HCT116 (cell line): ENCODE data around the gene FIBCD1. TPM values are rescaled to one million over a fixed set of nuclear protein-coding genes. Genes with fewer than 3 reads are reported as not detected.

Experiments used
- ATAC-seq: fragments of 200-7000 bp; cut with Tn5 transposase; 2 replicates; pipeline ENCODE4 v1.9.1; 2020; ENCODE audit warnings: mild to moderate bottlenecking, moderate library complexity
- BruUV-seq: library from RNA; stranded (reverse); fragments of 400-500 nt; replicated peaks from 2 replicates; lab custom pipeline; 2021; lab: Mats Ljungman, UMichigan
- CTCF ChIA-PET: fragments of 300-600 bp; sonication (Branson Sonifier 250); formaldehyde crosslinking; loops from one replicate; lab custom pipeline; 2021; ENCODE audit warnings: antibody characterized with exemption; lab: Charles Lee
- POLR2A ChIA-PET: fragments of 300-600, 350-600 bp; sonication (Branson Sonifier 250); formaldehyde crosslinking; loops from one replicate; lab custom pipeline; 2021; ENCODE audit warnings: antibody characterized with exemption; lab: Charles Lee
- RAD21 ChIA-PET, 2 experiments: fragments of 300-600 bp; sonication (Branson Sonifier 250); formaldehyde crosslinking; loops; one replicate each; lab custom pipeline; 2023; ENCODE audit warnings: low total read pairs in 2 of 2; ENCODE audit not compliant: uncharacterized antibody in 2 of 2, unreplicated experiment in 2 of 2, low non-redundant PET in 1 of 2; lab: Charles Lee
- DNase-seq: peaks from one replicate; pipeline ENCODE4 v3.0.0-alpha.2; 2010; ENCODE audit warnings: low read depth, low spot score
- H2AFZ ChIP-seq: fragments of 200-600 bp; shearing (Covaris generic), sonication (generic); 2 replicates; pipeline ENCODE4 v1.6.1; 2017; ENCODE audit warnings: low read depth, mixed run types, mixed read lengths, antibody characterized with exemption, low read length; ENCODE audit not compliant: poor library complexity, severe bottlenecking
- H3K27ac ChIP-seq: 2 replicates; pipeline ENCODE4 v1.5.1; 2012; ENCODE audit warnings: low read depth, low read length
- H3K27me3 ChIP-seq: fragments of 200-600 bp; sonication (generic); 2 replicates; pipeline ENCODE4 v1.6.1; 2016; ENCODE audit warnings: mixed run types, low read length, mixed read lengths; ENCODE audit not compliant: insufficient read depth
- H3K36me3 ChIP-seq, 2 experiments: fragments of 200-500 bp in 1 of 2; fragments of 200-600 bp in 1 of 2; sonication (Bioruptor generic) in 1 of 2; sonication (generic) in 1 of 2; 2 replicates each; pipeline versions ENCODE4 v1.5.1 to v1.6.1; 2014 to 2016; ENCODE audit warnings: low read length in 2 of 2, inconsistent platforms in 1 of 2, mixed read lengths in 1 of 2, mixed run types in 1 of 2; ENCODE audit not compliant: insufficient read depth in 2 of 2, control insufficient read depth in 1 of 2
- H3K4me1 ChIP-seq, 2 experiments: fragments of 200-600 bp in 1 of 2; sonication (generic) in 1 of 2; 2 replicates each; pipeline versions ENCODE4 v1.5.1 to v1.6.1; 2012 to 2017; ENCODE audit warnings: low read length in 2 of 2, inconsistent platforms in 1 of 2, mild to moderate bottlenecking in 1 of 2, mixed read lengths in 1 of 2, mixed run types in 1 of 2, moderate library complexity in 1 of 2; ENCODE audit not compliant: insufficient read depth in 2 of 2, control insufficient read depth in 1 of 2
- H3K4me2 ChIP-seq: fragments of 200-600 bp; sonication (generic); 2 replicates; pipeline ENCODE4 v1.6.1; 2017; ENCODE audit warnings: mixed run types, low read length, mixed read lengths
- H3K4me3 ChIP-seq, 2 experiments: fragments of 200-600 bp in 1 of 2; sonication (generic) in 1 of 2; replicated peaks in 1 of 2; 2 replicates each; pipeline ENCODE4 v1.5.1; 2011 to 2016; ENCODE audit warnings: low read length in 2 of 2, control low read depth in 1 of 2, low read depth in 1 of 2, mild to moderate bottlenecking in 1 of 2, mixed read lengths in 1 of 2, mixed run types in 1 of 2
- H3K79me2 ChIP-seq: fragments of 200-600 bp; sonication (generic); 2 replicates; pipeline ENCODE4 v1.6.1; 2017; ENCODE audit warnings: mild to moderate bottlenecking, mixed run types, low read length, moderate library complexity, mixed read lengths; ENCODE audit not compliant: insufficient read depth
- H3K9ac ChIP-seq: fragments of 200-600 bp; sonication (generic); 2 replicates; pipeline ENCODE4 v1.6.1; 2016; ENCODE audit warnings: low read length, mixed read lengths
- H3K9me2 ChIP-seq: fragments of 200-600 bp; sonication (generic), shearing (Covaris generic); 2 replicates; pipeline ENCODE4 v1.6.1; 2017; ENCODE audit warnings: mixed run types, mild to moderate bottlenecking, moderate library complexity; ENCODE audit not compliant: insufficient read depth
- H3K9me3 ChIP-seq, 2 experiments: fragments of 200-500 bp in 1 of 2; fragments of 200-600 bp in 1 of 2; sonication (Bioruptor generic) in 1 of 2; sonication (generic) in 1 of 2; 2 replicates each; pipeline ENCODE4 v1.6.1; 2014 to 2017; ENCODE audit warnings: low read length in 2 of 2, mixed read lengths in 2 of 2, inconsistent platforms in 1 of 2, low read depth in 1 of 2, mild to moderate bottlenecking in 1 of 2, mixed run types in 1 of 2, moderate library complexity in 1 of 2; ENCODE audit not compliant: control insufficient read depth in 1 of 2, insufficient read depth in 1 of 2
- H4K20me1 ChIP-seq: fragments of 200-600 bp; sonication (generic), shearing (Covaris generic); 2 replicates; pipeline ENCODE4 v1.6.1; 2017; ENCODE audit warnings: mixed run types, mild to moderate bottlenecking, moderate library complexity; ENCODE audit not compliant: insufficient read depth
- CBX3 ChIP-seq: IDR thresholded peaks from 2 replicates; pipeline ENCODE4 v1.6.1; 2012; ENCODE audit warnings: low read depth
- EGR1 ChIP-seq: IDR thresholded peaks from 2 replicates; pipeline ENCODE4 v1.6.1; 2012; ENCODE audit warnings: low read depth
- ELF1 ChIP-seq: IDR thresholded peaks from 2 replicates; pipeline ENCODE4 v1.6.1; 2012; ENCODE audit warnings: low read depth, borderline replicate concordance
- EZH2 ChIP-seq: fragments of 200-600 bp; sonication (generic); IDR thresholded peaks from 2 replicates; pipeline ENCODE4 v1.6.1; 2017; ENCODE audit warnings: antibody characterized with exemption, mixed run types
- FOSL1 ChIP-seq: IDR thresholded peaks from 2 replicates; pipeline ENCODE4 v1.6.1; 2012; ENCODE audit warnings: low read depth
- JUND ChIP-seq: IDR thresholded peaks from 2 replicates; pipeline ENCODE4 v1.6.1; 2012
- MAX ChIP-seq: IDR thresholded peaks from 2 replicates; pipeline ENCODE4 v1.6.1; 2012
- POLR2A ChIP-seq: IDR thresholded peaks from 2 replicates; pipeline ENCODE4 v1.7.0; 2011; ENCODE audit warnings: borderline replicate concordance; ENCODE audit not compliant: insufficient read depth, insufficient read length; ENCODE audit errors: extremely low read depth
- RAD21 ChIP-seq: IDR thresholded peaks from 2 replicates; pipeline ENCODE4 v1.6.1; 2012; ENCODE audit warnings: low read depth, mild to moderate bottlenecking
- REST ChIP-seq: IDR thresholded peaks from 2 replicates; pipeline ENCODE4 v1.6.1; 2012; ENCODE audit warnings: low read depth
- SIN3A ChIP-seq: IDR thresholded peaks from 2 replicates; pipeline ENCODE4 v1.6.1; 2012; ENCODE audit warnings: low read depth
- SP1 ChIP-seq: IDR thresholded peaks from 2 replicates; pipeline ENCODE4 v1.6.1; 2012; ENCODE audit warnings: low read depth
- SRF ChIP-seq: IDR thresholded peaks from 2 replicates; pipeline ENCODE4 v1.6.1; 2012; ENCODE audit warnings: low read depth
- TCF7L2 ChIP-seq: IDR thresholded peaks from 2 replicates; pipeline ENCODE4 v1.7.0; 2011; ENCODE audit warnings: borderline replicate concordance, inconsistent platforms; ENCODE audit not compliant: insufficient read depth, insufficient read length; ENCODE audit errors: extremely low read depth
- YY1 ChIP-seq: IDR thresholded peaks from 2 replicates; pipeline ENCODE4 v1.6.1; 2011; ENCODE audit warnings: low read length, low read depth, moderate library complexity, mild to moderate bottlenecking; ENCODE audit not compliant: insufficient replicate concordance; ENCODE audit errors: extremely low read depth
- ZFX ChIP-seq: fragments of 450-650 bp; IDR thresholded peaks from 2 replicates; pipeline ENCODE4 v1.6.1; 2017
- ZNF274 ChIP-seq: fragments of 200-500 bp; sonication (Bioruptor generic); IDR thresholded peaks from 2 replicates; pipeline ENCODE4 v1.6.1; 2014; ENCODE audit warnings: mild to moderate bottlenecking, low read depth, low read length, inconsistent platforms
- intact Hi-C: fragments of 100-400 bp; cut with micrococcal nuclease; formaldehyde crosslinking; loops from 2 replicates; pipeline ENCODE4 v1.10.0; 2022
- total RNA-seq: library from RNA; stranded (reverse); gene quantifications from one replicate; pipeline ENCODE4 v1.2.1, GENCODE V29; 2021; ENCODE audit not compliant: unreplicated experiment
- TF ChIP-seq, protein P1 (sequence below), 3 experiments: fragments of 200-600 bp in 1 of 3; sonication (generic) in 1 of 3; IDR thresholded peaks in 2 of 3; conservative IDR thresholded peaks in 1 of 3; 2 replicates each; pipeline ENCODE4 v1.5.1; 2012 to 2017; ENCODE audit warnings: low read depth in 2 of 3, low read length in 2 of 3, antibody characterized with exemption in 1 of 3, borderline replicate concordance in 1 of 3, control low read depth in 1 of 3, mild to moderate bottlenecking in 1 of 3, mixed read lengths in 1 of 3, mixed run types in 1 of 3, moderate library complexity in 1 of 3; ENCODE audit not compliant: insufficient read depth in 1 of 3
- TF ChIP-seq, protein P2 (sequence below): IDR thresholded peaks from 2 replicates; pipeline ENCODE4 v1.6.1; 2011; ENCODE audit warnings: mild to moderate bottlenecking, low read length, moderate library complexity; ENCODE audit not compliant: insufficient replicate concordance; ENCODE audit errors: extremely low read depth

The FIBCD1 gene
- total RNA-seq, 1 experiment from 2014 or later = 26.1 TPM

DNA sequence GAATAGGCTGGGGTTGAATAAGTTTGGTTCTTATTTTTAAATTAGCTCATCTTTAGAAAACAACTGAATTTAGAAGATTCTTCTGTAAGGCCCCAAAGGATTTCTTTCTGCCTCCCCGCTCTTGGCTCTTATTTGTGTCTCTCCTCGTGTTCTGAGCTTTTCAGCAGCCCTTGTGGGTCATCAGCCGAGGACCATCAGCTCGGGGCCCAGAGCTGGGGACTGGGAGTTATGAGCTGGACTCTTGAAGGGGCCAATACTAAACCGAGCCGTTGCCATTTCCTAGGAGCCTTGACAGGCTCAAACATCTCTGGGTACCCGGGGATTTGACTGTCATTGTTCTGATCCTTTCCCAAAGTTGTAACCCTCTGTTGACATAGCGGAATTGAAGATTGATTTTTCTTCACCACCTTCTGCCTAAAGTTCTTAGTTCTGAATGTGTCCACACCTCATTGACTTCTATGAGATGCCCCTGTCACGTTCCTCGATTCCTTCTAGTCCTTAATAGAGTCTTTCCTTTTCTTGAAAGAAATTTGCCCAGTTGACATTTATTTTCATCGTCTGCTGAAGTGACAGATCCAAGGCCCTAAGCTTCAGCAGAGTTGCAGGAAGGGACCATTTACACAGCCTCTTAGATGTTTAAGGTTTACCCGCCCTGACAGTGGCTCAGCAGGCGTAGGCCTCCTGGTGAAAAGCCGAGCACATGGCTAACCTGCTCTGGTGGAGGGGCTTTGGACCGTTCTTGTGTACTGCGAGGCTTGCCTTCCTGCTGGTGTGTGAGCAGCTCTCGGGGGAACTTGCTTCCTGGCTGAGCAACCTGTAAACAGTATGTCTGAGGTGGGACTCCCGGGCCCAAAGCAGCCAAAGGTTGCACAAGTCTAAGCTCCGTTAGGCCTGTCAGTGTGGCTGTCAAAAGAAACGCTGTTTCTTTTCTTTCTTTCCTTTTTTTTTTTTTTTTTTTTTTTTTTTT, 80.0 kb downstream of the FIBCD1 start:
- H3K9ac ChIP-seq = no peak overlapping the region
- ChIA-PET POLR2A (no interaction called here), CTCF (interaction anchor here (0.9 to 1.9 kb wide), 4 partner anchors 7 to 175 kb away, joined by 3 to 11 read pairs (median 3); no protein-coding TSS in a partner anchor), RAD21 (no interaction called here)
- H3K4me3 ChIP-seq = no peak overlapping the region
- H3K9me2 ChIP-seq = no peaks in the 10 kb centered on the region
- no peaks in the 10 kb centered on the region for H4K20me1 ChIP-seq
- DNase-seq = no peak
- no peak overlapping the region for H2AFZ ChIP-seq
- no peaks in the 10 kb centered on the region for H3K27me3 ChIP-seq
- no peak overlapping the region for H3K27ac ChIP-seq
- peaks cover 3 to 17% of the 10 kb centered on the region in 2 experiments for H3K36me3 ChIP-seq
- ATAC-seq = no peak
- H3K4me2 ChIP-seq = no peak overlapping the region; the same call in 1 of the 2 replicates
- no peaks in the 10 kb centered on the region for H3K9me3 ChIP-seq
- no TSS peak for BruUV-seq
- H3K79me2 ChIP-seq = peaks cover 15% of the 10 kb centered on the region; the same call in 1 of the 2 replicates
- intact Hi-C loops = no loop called here
- H3K4me1 ChIP-seq = peaks cover 3 to 23% of the 10 kb centered on the region in 2 experiments; a peak in 3 of 4 replicates
- no peak for TF ChIP-seq POLR2A
- TF ChIP-seq RAD21 = no peak
- TF ChIP-seq SP1 = no peak
- no peak for TF ChIP-seq SRF
- no peak for TF ChIP-seq YY1
- no peak for TF ChIP-seq FOSL1
- no peak for TF ChIP-seq REST
- no peak for TF ChIP-seq EGR1
- no peak for TF ChIP-seq EZH2
- TF ChIP-seq SIN3A = no peak
- TF ChIP-seq, protein P1, sequence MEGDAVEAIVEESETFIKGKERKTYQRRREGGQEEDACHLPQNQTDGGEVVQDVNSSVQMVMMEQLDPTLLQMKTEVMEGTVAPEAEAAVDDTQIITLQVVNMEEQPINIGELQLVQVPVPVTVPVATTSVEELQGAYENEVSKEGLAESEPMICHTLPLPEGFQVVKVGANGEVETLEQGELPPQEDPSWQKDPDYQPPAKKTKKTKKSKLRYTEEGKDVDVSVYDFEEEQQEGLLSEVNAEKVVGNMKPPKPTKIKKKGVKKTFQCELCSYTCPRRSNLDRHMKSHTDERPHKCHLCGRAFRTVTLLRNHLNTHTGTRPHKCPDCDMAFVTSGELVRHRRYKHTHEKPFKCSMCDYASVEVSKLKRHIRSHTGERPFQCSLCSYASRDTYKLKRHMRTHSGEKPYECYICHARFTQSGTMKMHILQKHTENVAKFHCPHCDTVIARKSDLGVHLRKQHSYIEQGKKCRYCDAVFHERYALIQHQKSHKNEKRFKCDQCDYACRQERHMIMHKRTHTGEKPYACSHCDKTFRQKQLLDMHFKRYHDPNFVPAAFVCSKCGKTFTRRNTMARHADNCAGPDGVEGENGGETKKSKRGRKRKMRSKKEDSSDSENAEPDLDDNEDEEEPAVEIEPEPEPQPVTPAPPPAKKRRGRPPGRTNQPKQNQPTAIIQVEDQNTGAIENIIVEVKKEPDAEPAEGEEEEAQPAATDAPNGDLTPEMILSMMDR (IDR thresholded peaks at IDR 0.05 in 2 of 3, conservative IDR thresholded peaks at IDR 0.05 in 1 of 3; ENCODE audit: borderline replicate concordance in 1 of 3, insufficient read depth in 1 of 3, low read depth in 2 of 3, low read length in 2 of 3) = no peak
- TF ChIP-seq, protein P2, sequence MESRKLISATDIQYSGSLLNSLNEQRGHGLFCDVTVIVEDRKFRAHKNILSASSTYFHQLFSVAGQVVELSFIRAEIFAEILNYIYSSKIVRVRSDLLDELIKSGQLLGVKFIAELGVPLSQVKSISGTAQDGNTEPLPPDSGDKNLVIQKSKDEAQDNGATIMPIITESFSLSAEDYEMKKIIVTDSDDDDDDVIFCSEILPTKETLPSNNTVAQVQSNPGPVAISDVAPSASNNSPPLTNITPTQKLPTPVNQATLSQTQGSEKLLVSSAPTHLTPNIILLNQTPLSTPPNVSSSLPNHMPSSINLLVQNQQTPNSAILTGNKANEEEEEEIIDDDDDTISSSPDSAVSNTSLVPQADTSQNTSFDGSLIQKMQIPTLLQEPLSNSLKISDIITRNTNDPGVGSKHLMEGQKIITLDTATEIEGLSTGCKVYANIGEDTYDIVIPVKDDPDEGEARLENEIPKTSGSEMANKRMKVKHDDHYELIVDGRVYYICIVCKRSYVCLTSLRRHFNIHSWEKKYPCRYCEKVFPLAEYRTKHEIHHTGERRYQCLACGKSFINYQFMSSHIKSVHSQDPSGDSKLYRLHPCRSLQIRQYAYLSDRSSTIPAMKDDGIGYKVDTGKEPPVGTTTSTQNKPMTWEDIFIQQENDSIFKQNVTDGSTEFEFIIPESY = no peak
- no peak for TF ChIP-seq TCF7L2
- TF ChIP-seq ZFX = no peak
- no peak for TF ChIP-seq CBX3
- TF ChIP-seq ELF1 = no peak
- no peak for TF ChIP-seq MAX
- TF ChIP-seq ZNF274 = no peak
- TF ChIP-seq JUND = no peak
